GM13977 (cell line): ENCODE data around the gene WDR7.

Source experiments
- DNase-seq: peaks from one replicate; pipeline ENCODE4 v3.0.0; 2012; ENCODE audit warnings: low spot score
- CTCF ChIP-seq: IDR thresholded peaks from 2 replicates; pipeline ENCODE4 v1.5.1; 2012; ENCODE audit warnings: mild to moderate bottlenecking, control low read depth; ENCODE audit not compliant: insufficient read depth; ENCODE audit errors: extremely low read depth, missing control alignments
- in situ Hi-C: fragments of 300-500 bp; cut with MboI; formaldehyde crosslinking; loops from one replicate; pipeline ENCODE4 v1.12.0; 2022; ENCODE audit warnings: low sequenced_read_pairs, low pct_unique_long_range_greater_than_20kb, mixed read lengths, inconsistent platforms; ENCODE audit not compliant: unreplicated experiment

The WDR7 gene

GRCh38 chr18:56973487-56973886 lies 322.3 kb downstream of the WDR7 start:
- TF ChIP-seq CTCF, result no peak
- in situ Hi-C loops, result no loop called here
- DNase-seq, result no peak

GRCh38 chr18:56974141-56974540 lies 323.0 kb downstream of the WDR7 start:
- TF ChIP-seq CTCF, result no peak
- in situ Hi-C loops, result no loop called here
- DNase-seq, result no peak

- TF ChIP-seq CTCF, result no peak
- no peak for DNase-seq
- in situ Hi-C loops, result no loop called here
These were observed 324.1 kb downstream of the WDR7 start for GRCh38 chr18:56975276-56975675.

GRCh38 chr18:56977309-56977708 lies 326.1 kb downstream of the WDR7 start:
- TF ChIP-seq CTCF, result no peak
- in situ Hi-C loops, result no loop called here
- no peak for DNase-seq

GRCh38 chr18:56977771-56978170 lies 326.6 kb downstream of the WDR7 start:
- TF ChIP-seq CTCF, result no peak
- in situ Hi-C loops, result no loop called here
- no peak for DNase-seq

- no peak for DNase-seq
- no peak for TF ChIP-seq CTCF
- in situ Hi-C loops, result no loop called here
These were observed 329.0 kb downstream of the WDR7 start for GRCh38 chr18:56980151-56980550.

- in situ Hi-C loops, result no loop called here
- no peak for TF ChIP-seq CTCF
- DNase-seq, result no peak
These were observed 331.6 kb downstream of the WDR7 start for GRCh38 chr18:56982766-56983165.
